GM19043 (cell line): ENCODE data around the gene SPRR3.
"Not testable (repeated sequence)": the region's sequence is repeated elsewhere in the genome, so short reads cannot be mapped to it uniquely, and the experiment has no call there.

Experiments
- ATAC-seq: cut with Tn5 transposase; IDR thresholded peaks from one replicate; pipeline ENCODE4 v1.9.1; 2021; ENCODE audit warnings: low read depth; ENCODE audit not compliant: unreplicated experiment

Gene SPRR3

DNA sequence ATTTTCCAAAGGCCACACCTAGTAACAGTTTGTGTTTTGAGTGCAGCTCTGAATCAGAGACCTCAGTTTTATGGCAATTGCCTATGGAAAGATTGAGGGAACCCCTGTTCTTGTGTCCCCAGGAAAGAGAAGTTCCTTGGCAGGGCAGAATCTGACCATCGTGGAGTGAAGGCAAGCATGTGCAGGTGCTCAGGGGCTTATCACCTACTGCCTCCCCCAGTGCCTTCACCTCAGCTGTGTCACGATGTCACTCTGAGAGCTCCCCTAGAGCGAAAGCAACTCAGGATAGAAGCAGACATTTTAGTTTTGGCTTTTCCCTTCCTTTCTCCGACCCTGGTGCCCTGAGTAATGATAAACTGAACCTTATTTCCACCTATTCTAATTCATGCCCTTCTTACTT, 19.5 kb upstream of the SPRR3 start:
- no peak for ATAC-seq

DNA sequence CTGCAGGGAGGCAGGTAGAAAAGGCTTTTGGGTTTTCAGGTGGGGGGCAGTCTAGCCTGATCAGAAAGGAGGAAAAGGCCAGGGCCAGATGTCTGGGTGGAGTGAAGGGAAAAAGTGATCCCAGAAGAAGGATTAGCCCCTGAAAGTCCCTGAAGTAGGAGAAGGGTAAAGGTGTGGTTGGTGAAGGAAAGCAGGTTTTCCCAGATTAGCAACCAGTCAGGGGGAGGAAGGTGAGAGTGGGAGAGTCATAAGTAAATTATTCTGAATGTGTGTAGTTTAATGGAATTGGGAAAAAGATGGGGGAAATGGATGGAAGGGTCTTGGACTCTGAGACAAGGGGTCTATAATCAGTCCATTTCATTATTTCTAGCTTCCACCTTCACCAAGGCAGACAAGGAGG, 18.3 kb upstream of the SPRR3 start:
- no peak for ATAC-seq

DNA sequence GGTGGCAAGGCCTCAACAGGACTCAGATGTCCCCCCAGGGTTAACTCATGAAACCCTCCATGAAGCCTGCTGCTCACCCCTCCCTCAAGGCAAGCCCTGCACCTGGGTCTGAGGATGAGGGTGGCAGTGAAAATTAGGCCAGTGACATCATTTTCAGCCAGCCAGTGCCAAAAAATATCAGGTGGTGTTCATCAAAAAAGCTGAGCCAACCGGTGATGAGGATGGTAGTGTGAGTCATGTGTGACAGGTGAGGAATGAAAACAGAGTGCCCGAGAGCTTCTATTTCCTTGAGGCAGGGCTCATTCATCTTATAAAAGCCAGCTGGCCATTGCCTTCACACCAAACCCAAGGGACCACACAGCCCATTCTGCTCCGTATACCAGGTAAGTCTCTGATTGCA, 17.8 kb upstream of the SPRR3 start, which contains the start of gene SPRR1A:
SPRR1A (plus strand) TSS at position 339 of the 400 bp plus-strand sequence. CDS start 1,150 bp downstream, outside the sequence.
- ATAC-seq: no peak

DNA sequence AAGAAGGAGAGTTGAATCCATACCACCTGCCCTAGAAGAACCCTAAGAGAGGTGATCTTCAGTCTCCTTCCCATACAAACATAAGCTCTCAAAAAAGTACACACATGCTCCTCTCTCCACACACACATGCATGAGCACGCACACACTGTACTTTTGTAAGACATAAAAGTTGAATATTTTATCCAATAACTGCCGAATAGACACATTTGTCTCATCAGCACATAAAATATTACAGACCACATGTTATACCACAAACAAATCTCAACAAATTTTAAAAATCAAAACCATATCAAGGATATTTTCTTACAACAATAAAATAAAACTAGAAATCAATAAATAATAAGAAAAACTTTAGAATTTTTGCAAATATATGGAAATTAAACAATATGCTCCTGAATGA, 15.0 kb upstream of the SPRR3 start:
- no peak for ATAC-seq

DNA sequence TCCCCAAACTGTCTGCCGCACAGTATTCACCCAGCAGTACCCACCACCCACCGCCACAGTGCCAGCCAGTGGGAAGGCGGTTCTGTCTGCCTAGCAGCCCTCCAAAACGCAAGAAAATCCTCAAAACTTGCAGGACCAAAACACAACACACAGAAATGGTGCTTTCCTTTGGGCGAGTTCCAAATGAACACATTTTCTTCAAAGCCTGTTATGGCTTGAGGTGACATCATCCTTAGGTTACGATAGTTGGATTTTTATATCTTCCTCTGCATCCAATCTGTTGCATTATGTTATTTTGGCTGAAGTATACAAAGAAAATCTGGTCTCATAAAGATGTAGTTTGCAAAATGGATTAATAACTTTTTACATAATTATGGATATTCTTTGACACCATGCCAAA, 8.4 kb upstream of the SPRR3 start:
- ATAC-seq: no peak

DNA sequence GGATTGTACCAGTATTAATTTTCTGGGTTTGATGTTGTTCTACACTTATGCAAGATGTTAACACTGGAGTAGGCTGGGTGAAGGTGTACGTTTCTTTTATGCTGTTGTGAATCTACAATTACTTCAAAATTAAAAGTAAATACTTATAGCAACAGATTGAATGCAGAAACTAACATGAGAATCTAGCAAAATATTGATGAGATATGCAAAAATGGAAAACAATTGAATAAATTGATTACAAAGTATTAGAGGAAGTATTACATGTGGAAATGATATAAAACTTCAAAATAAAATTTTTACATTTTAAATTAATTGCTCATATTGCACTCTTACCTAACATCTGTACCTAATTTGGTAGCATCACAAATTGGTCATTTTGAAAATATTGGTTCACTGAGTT, 5.7 kb upstream of the SPRR3 start:
- no peak for ATAC-seq

DNA sequence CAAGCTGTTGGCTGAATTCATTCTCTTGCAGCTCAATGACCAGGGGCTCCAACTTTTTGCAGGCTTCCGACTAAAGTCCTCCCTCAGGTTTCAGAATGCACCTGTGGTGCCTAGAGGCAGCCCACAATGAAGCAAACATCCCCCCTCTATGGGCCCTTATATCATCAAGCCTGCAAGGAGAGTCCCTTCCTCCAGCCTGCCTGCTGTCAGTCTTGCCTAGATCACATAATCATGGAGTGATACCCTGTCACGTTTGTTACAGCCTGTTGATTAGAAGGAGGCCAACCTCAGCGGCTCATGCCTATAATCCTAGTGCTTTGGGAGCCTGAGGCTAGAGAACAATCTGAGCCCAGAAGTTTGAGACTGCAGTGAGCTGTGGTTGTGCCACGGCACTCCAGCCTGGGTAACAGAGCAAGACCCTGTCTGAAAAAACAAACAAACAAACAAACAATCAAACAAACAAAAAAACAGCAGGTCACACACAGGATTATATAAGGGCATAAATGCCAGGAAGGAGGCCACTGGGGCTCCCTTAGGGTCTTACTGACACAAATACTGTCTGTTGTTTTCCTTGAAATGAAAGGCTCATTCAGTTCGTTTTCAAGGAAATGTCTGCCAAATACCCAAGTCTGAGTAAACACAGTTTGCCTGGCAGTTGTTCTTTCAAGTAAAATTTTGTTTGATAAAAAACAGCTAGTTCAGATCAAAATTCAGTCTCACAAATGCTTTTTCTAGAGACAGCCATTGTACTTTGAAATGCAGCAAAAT, 4.7 kb upstream of the SPRR3 start:
- ATAC-seq: no peak

DNA sequence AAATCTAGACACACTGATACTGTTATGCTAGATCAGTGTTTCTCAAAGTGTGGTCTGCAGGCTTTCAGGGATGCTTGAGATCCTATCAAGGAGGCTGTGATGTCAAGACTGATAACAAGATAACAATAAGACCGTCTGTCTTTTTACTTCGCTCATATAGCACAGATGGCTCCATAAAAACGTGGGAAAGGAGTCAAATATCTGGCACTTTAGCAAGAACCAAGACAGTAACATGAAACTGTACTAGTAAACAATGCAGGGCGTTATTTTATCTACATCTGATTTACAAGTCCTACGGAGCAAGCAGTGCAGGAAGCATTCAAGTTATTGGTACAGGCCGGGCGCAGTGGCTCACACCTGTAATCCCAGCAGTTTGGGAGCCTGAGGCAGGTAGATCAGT, 3.6 kb upstream of the SPRR3 start:
- no peak for ATAC-seq

DNA sequence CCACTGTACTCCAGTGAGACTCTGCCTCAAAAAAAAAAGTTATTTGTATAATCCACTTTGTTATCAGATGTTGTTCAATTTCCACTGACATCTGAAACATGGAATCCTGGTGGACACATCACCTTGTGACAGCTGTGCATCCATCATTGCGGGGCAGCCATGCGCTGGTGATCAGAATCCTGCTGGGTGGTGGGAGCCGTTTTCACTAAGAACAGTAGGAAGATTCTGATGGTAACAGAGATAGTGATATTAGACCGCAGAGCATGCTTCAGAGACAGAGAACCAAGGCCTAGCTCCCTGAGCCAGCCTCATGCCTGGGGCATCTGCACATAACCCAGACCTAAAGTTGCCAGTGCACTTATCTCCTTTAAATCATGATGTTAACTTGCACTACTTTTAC, 3.1 kb upstream of the SPRR3 start:
- no peak for ATAC-seq

DNA sequence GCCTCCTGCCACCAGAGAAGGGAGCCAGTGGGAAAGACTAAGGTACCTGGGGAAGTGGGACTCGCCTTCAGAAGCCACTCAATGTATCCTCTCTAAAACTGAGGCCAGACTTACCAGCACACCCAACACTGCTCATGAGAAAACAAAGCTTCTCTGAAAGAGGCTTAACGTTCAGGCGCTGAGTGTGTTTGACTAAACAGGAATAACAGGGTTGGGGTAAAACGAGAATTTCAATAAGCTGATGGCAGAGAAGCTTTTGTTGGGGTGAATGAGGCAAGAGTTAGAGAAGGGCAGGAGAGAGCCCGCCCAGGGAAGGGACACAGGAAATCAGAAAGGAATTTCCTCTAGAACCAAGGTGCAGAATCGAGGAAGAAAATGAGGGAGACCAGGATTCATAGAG, 1.7 kb upstream of the SPRR3 start:
- ATAC-seq: no peak

DNA sequence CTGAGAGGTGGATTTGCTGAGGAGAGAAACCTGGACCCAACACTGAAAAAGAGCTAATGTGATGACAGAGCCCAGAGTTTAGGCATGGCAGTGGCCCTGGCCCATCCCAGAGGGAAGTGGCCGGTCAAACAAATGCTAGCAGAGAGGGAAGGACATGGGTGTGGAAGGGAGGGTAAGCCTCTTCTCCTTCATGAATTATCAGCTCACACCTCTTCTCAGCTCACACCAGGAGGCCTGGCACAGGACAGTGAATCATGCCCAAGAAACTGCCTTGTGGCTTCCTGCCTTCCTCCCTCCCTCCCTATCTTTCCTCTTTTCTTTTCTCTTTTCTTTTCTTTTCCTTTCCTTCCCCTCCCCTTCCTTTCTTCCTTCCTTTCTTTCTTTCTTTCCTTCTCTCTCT, 1.3 kb upstream of the SPRR3 start:
- ATAC-seq: no peak

DNA sequence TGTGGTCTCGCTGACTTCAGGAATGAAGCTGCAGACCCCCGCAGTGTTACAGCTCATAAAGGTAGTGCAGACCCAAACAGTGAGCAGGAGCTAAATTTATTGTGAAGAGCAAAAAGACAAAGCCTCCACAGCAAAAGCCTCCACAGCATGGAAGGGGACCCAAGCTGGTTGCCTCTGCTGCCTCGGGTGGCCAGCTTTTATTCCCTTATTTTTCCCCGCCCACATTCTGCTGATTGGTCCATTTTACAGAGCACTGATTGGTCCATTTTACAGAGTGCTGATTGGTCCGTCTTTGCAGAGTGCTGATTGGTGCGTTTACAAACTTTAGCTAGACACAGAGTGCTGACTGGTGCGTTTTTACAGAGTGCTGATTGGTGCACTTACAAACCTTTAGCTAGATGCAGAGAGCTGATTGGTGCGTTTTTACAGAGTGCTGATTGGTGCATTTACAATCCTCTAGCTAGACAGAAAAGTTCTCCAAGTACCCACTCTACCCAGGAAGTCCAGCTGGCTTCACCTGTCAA, 9.7 kb downstream of the SPRR3 start:
- ATAC-seq: not testable (repeated sequence)

DNA sequence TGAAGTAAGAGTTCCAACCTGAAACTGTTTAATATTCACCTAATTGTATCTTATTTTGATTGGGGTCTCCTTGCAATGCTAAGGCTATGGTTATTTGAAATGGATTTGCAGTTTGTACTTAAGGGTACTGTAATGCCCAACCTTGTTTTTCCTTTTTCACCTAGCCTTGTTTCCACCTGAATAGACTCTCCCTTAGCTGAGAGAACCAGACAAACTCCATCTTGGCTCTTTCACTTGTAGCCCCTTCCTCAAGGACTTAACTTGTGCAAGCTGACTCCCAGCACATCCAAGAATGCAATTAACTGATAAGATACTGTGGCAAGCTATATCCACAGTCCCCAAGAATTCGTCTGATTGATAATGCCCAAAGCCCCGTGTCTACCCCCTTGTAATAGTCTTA, 20.3 kb downstream of the SPRR3 start:
- ATAC-seq: not testable (repeated sequence)

DNA sequence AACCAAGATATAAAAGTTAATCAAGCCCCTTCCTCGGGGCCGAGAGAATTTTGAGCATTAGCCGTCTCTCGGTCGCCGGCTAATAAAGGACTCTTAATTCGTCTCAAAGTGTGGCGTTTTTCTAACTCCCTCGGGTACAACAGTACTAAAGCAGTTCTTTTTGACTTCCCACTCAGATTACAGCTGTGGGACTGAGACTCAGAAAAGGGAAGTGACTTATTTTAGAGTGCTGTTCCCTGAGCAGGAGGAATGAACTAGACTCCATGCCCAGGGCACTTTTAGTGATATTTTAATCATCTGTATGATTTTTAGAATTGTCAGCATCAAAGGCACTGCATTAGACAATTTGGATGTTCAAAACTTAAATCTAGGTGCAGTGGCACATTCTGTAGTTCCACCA, 20.8 kb downstream of the SPRR3 start:
- not testable (repeated sequence) for ATAC-seq

DNA sequence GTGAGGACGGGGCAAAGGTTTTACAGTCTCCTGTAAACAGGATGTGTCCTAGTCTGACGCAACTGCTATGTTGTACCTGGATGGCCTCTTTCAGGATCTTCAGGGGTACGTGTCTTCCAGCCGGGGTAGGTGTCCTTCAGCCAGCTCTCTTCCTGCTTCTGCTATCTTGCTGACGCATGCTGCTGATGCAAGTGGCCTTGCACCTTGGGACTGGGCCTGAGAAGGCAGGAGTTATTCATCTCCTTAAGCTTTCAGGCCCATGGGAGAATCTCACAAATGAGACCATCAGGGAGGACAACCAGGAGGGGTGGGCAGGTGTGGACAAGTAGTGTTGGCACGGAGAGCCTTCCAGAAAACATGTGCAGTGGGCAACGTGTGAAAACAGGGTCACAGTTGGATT, 21.6 kb downstream of the SPRR3 start:
- ATAC-seq: no peak

DNA sequence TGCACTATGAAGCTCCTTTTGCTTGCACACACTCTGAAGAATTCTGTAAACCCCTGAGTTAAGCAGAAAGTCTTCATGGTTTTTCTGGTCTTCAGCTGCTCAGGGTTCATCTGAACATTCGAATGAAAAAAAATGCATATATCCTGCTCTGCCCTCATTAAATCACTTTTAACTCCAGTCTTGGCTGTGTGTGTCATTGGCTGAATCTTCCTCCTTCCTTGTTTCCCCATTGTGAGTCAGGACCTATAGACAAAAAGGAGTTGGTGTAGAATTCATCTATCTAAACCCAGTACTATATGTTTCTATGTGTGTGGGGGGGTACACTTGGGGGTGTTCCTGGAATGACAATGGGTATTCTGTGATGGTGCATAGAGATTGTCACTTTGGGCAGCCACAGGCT, 22.9 kb downstream of the SPRR3 start:
- ATAC-seq: no peak

DNA sequence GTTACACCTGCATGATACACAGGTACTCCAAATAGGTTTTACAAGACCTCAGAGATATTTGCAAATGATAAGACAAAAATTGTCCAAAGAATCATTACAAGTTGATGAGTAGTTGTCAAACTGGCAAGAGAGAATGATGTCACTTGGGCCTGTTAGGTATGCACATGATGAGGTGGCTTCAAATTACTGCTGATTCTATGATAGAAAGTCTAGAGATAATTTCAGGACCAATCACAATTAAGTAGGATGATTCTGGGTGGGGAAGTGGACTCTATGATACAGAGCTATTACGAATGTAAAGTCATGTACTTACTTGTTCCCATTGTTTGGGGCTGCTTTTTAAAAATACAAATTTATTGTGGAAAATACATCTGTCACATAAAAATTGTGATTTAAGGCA, 24.2 kb downstream of the SPRR3 start:
- no peak for ATAC-seq

DNA sequence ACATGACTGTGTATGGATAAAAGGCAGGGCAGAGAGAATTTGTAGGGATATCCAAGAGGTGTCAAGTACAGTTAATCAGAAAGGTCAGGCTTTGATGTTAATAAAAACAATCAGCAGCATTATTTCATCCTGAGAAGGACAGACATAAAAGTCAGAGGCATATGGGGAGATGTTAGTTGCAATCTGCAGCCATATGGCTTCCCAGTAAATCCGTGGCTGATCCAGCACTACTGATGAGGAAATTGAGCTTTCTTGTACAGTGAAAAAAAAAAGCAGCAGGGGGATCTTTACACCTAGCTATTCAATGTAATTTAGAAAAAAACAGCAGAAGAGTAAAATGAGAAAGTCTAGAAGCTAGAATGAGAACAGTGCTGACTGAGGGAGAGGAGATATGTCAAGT, 27.2 kb downstream of the SPRR3 start:
- ATAC-seq: no peak

DNA sequence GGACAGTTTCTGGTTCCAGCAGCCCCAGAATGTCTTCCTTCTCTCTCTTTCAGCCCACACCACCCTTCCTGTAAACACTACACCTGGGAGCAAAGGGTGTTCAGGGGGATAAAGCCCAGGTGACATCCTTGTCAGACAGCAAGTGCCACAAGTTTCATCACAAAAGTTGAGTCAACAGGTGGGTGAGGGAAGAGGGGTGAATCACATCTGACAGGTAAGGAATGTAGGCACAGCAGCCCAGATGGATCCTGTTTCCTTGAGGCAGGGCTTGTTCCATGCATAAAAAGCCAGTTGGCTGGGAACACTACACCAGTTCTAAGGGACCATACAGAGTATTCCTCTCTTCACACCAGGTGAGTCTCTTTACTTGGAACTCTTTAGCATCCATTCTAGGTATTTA, 29.3 kb downstream of the SPRR3 start, which contains the start of gene SPRR1B:
SPRR1B (plus strand) TSS at position 309 of the 400 bp plus-strand sequence. CDS start 1,143 bp downstream, outside the sequence.
- ATAC-seq: no peak

DNA sequence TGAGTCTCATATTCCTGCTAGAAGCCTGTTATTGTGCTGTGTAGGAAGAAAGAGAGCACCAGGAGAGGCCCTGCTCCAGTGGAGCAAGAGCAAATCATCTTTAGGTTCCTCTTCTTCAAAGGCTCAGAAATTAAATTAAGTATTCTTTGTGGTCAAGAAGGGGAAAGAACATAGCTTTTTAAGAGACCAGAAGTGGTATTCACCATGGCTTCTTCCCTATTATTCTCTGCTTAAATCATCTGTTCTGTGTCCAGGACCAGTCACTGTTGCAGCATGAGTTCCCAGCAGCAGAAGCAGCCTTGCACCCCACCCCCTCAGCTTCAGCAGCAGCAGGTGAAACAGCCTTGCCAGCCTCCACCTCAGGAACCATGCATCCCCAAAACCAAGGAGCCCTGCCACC, 30.5 kb downstream of the SPRR3 start:
- ATAC-seq: no peak

DNA sequence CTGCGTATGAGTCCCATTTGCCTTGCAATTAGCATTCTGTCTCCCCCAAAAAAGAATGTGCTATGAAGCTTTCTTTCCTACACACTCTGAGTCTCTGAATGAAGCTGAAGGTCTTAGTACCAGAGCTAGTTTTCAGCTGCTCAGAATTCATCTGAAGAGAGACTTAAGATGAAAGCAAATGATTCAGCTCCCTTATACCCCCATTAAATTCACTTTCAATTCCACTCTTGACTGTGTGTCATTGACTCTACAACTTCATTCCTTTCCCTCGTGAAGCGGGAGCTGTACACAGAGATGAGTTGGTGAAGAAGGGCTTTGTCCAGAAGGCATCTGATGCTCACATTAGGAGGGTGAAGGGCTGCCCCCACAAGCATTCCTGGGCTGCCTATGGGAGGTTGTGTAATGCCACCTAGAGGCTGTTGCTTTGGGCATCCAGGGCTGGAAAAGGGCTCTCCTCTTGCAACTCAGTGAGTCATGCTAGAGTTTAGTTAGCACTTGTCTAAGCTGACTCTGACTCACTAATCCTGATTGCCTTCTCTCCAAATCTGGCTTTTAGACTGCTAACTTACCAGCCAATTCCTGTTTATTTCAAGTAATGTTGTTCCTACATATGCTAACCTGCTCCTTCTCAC, 31.2 kb downstream of the SPRR3 start:
- no peak for ATAC-seq

DNA sequence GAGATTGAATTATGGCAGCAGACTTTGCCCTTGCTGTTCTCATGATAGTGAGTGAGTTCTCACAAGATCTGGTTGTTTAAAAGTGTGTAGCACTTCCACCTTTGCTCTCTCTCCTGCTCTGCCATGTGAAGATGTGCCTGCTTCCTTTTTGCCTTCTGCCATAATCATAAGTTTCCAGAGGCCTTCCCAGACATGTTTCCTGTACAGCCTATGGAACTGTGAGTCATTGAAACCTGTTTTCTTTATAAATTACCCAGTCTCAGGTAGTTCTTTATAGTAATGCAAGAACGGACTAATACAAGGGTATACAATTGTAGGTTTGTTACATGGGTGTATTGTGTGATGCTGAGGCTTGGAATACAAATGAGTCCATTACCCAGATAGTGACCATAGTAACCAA, 33.7 kb downstream of the SPRR3 start:
- ATAC-seq: no peak
